VCaP (cell line): ENCODE measurements around the gene FMNL2.

Source experiments
- H3K27ac ChIP-seq: fragments of 450-650 bp; 2 replicates; pipeline ENCODE4 v1.5.1; 2017
- CTCF ChIP-seq: fragments of 450-650 bp; conservative IDR thresholded peaks from 2 replicates; pipeline ENCODE4 v1.5.1; 2017; ENCODE audit warnings: mild to moderate bottlenecking, moderate library complexity

Gene FMNL2

DNA sequence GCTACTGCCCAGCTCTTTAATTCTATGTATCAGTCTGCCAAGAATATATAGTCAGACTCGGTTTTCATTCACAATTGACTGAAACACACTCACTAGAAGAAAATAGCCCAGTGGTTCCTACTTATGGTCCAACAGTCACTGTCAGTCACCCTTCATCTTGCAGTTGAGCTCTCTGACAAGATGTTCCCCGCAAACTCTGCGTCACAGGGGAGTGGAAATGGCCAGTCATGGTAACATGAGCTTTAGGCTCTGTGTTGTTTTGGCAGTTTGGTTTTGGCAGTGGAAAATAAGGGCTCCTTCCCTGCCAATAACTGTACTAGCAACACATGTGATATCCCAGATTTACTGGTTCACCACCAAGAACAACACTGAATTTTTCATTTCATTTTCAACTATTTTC, 259.8 kb downstream of the FMNL2 start:
- peak overlapping the region; percentile 13; the same call in 1 of the 2 replicates for H3K27ac ChIP-seq
- TF ChIP-seq CTCF, result no peak

GRCh38 chr2:152598975-152599759, 264.2 kb downstream of the FMNL2 start:
- TF ChIP-seq CTCF, result no peak
- no peak overlapping the region for H3K27ac ChIP-seq

DNA sequence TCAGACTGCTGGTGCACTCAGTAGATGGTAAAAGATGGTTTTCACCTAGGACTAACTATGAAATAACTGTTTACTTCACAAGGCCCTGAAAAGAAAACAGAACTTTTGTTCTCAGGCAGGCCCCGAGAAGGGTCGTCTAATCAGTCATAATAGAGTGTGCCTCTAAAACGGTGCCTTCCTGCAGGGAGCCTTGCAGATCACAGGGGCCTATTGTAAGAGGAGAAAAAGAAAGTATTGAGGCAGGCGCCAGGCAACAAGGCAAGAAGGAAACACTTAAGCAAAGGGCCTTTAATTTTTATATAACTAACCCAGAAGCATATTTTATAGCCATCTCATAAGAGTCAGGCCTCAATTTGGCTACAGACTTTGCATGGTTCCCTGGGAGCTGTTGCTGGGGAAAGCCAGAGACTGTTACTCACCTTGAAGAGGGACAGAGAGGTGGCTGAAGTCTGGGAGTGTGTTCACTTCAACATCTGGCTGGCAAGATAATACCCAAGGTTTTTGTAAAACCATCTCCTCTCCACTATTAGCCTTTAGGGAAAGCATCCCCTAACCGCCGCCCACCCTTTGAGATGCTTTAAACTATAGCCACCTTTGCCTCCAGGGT, 265.2 kb downstream of the FMNL2 start:
- no peak for TF ChIP-seq CTCF
- H3K27ac ChIP-seq, result no peak overlapping the region

DNA sequence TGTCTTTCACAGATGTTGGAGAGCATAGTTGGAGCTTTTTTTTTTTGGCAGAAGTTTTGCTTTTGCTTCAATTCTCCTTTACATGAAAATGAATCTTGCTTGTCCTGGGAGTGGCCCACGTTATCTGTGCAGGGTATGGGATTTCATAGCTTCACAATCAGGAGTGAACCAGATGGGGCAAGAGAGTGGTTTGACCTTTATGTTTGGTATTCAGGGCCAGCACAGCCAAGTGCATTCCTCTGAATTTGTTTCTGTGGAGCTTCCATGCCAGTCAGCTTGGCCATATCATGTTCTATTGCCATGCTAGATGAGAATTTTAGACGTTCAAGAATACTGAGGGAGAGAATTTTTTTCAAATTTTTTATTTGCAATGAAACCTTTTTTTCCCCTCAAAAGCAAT, 265.7 kb downstream of the FMNL2 start:
- H3K27ac ChIP-seq, result no peak overlapping the region
- no peak for TF ChIP-seq CTCF

DNA sequence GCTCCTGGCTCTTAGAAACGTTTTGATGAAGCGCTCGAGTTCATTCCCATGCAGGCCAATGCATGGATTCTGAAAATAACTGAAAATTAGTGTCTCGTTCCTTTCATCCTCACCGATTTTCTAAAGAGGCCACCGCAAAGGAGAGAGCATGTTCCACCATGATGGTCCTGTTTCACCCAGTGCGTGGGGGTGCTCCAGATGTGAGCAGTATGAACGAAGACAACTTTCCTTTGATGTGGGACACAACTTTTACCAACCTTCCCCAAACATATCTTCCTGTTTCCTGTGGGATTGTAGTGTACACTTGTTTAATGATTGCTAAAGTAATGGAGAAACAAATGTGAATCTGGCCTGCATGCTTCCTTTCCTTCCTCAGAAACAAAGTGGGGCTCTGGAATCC, 267.8 kb downstream of the FMNL2 start:
- H3K27ac ChIP-seq, result no peak overlapping the region
- no peak for TF ChIP-seq CTCF

GRCh38 chr2:152603166-152603565, 268.2 kb downstream of the FMNL2 start:
- no peak overlapping the region for H3K27ac ChIP-seq
- TF ChIP-seq CTCF, result no peak

DNA sequence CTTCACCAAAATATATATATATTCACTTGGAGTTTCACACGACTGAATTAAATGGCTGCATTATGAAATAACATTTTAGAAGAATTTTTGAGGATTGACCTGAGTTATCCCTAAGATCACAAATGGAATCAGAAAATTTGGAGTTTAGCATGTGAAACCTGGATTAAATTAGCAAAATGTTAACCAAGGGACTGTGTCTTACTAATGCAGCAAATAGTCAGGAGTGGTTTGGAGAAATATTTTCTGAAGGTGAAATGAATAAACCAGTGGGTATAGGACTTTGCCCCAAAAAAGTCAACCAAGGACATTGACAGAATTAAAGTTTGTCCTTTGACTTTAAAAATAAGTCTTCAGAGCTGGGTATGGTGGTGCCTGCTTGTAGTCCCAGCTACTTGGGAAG, 271.1 kb downstream of the FMNL2 start:
- H3K27ac ChIP-seq, result no peak overlapping the region
- no peak for TF ChIP-seq CTCF
